Vagina (tissue), 2 donors: Measurements from ENCODE around the gene PNMA8A.
"Not testable (repeated sequence)": the region's sequence is repeated elsewhere in the genome, so short reads cannot be mapped to it uniquely, and the experiment has no call there.

Source experiments
- POLR2A ChIP-seq, 2 donors: fragments of 450-650 bp; IDR thresholded peaks; one replicate each; pipeline ENCODE4 v1.6.1; 2017; ENCODE audit warnings: antibody characterized with exemption in 2 of 2, mild to moderate bottlenecking in 2 of 2, moderate library complexity in 2 of 2
- POLR2AphosphoS5 ChIP-seq, 2 donors: sonication (generic); formaldehyde crosslinking; IDR thresholded peaks; one replicate each; pipeline ENCODE4 v1.9.0; 2017; ENCODE audit warnings: antibody characterized with exemption in 2 of 2, mild to moderate bottlenecking in 2 of 2, low read depth in 1 of 2; ENCODE audit not compliant: insufficient read depth in 1 of 2
- TF ChIP-seq, protein P1 (sequence below), 3 experiments: fragments of 450-650 bp in 2 of 3; fragments of 200-600 bp in 1 of 3; sonication (generic) in 1 of 3; IDR thresholded peaks; one replicate each; pipeline ENCODE4 v1.5.1; 2017 to 2019; ENCODE audit warnings: antibody characterized with exemption in 3 of 3, mild to moderate bottlenecking in 2 of 3, moderate library complexity in 2 of 3

DNA sequence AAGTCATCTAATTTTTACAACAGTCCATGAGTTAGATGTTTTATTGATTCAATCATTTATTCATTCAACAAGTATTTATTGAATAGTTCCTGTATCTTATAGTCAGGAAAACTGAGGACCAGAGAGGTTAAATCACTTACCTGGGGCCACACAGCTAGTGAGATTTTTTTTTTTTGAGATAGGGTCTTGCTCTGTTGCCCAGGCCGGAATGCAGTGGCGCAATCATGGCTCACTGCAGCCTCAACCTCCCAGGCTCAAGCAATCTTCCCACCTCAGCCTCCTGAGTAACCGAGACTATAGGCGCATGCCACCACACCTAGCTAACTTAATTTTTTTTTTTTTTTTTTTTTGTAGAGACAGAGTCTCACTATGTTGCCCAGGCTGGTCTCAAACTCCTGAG, 35.7 kb downstream of the PNMA8A start:
- TF ChIP-seq, protein P1, sequence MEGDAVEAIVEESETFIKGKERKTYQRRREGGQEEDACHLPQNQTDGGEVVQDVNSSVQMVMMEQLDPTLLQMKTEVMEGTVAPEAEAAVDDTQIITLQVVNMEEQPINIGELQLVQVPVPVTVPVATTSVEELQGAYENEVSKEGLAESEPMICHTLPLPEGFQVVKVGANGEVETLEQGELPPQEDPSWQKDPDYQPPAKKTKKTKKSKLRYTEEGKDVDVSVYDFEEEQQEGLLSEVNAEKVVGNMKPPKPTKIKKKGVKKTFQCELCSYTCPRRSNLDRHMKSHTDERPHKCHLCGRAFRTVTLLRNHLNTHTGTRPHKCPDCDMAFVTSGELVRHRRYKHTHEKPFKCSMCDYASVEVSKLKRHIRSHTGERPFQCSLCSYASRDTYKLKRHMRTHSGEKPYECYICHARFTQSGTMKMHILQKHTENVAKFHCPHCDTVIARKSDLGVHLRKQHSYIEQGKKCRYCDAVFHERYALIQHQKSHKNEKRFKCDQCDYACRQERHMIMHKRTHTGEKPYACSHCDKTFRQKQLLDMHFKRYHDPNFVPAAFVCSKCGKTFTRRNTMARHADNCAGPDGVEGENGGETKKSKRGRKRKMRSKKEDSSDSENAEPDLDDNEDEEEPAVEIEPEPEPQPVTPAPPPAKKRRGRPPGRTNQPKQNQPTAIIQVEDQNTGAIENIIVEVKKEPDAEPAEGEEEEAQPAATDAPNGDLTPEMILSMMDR (IDR thresholded peaks at IDR 0.05) = not testable (repeated sequence)
- not testable (repeated sequence) for TF ChIP-seq POLR2A (IDR thresholded peaks at IDR 0.05); POLR2AphosphoS5 (IDR thresholded peaks at IDR 0.05; ENCODE audit: insufficient read depth in 1 of 2, low read depth in 1 of 2)
